Stimulated activated CD4-positive, alpha-beta T cell treated with anti-CD3 and anti-CD28 coated beads, Interleukin-12 subunit alpha, Interleukin-12 subunit beta, amount 100 ng/mL, for 48 hours (primary cell): ENCODE data around the gene COA4.
"Not testable (repeated sequence)": the region's sequence is repeated elsewhere in the genome, so short reads cannot be mapped to it uniquely, and the experiment has no call there.

Experiments used
- DNase-seq, 3 donors: peaks; one replicate each; pipeline ENCODE4 v3.0.0-alpha.2; 2020; ENCODE audit warnings: low read depth in 2 of 3, low spot score in 1 of 3

Gene COA4

DNA sequence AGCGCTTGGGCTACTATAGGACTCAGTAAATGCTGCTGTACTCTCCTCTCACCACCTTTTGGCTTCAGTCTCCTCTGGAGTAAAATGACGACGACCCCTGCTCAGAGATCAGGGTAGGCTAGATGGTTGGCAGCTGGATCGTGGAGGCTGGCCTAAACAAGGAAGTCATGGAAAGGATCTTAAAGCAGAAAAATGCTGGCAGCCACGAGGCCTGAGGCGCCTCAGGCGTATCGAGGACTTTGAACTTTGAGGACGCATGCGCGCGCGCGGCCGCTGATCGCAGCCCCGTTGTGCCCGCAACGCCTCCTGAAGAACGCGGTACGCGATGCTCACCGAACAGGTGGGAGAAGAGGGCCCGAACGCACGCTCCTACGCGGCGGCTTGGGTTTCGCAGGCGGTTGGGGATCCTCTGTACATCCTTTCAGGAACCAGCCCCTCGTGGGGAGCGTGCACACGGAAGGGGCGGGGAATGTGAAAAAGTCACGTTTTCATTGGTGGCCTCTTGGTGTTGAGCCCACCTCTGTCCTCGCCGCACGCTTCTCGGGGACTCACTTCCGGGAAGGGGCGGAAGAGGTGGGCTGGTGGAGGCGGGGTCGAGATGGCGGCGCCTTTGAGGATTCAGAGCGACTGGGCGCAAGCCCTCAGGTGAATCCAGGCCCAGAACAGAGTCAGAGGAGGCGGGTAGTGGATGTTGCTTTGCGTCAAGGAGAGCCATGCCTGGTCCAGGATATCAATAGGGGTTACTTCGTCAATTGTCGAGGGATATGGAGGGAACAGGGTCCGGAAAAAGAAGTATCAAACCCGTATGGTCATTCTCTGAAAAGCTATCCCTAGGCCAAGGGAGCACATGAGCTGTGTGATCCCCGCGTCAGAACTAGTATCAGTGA, at the start of gene COA4, which contains the start of gene PAAF1:
Gene COA4 (minus strand): TSS at position 423 of the 887 bp plus-strand sequence. CDS start 3,468 bp downstream, outside the sequence.
Gene PAAF1 (plus strand): TSS at position 576 of the 887 bp plus-strand sequence. CDS start 23 bp downstream, at position 599.
- DNase-seq, result peak; percentile 92 to 95 (median 93)

DNA sequence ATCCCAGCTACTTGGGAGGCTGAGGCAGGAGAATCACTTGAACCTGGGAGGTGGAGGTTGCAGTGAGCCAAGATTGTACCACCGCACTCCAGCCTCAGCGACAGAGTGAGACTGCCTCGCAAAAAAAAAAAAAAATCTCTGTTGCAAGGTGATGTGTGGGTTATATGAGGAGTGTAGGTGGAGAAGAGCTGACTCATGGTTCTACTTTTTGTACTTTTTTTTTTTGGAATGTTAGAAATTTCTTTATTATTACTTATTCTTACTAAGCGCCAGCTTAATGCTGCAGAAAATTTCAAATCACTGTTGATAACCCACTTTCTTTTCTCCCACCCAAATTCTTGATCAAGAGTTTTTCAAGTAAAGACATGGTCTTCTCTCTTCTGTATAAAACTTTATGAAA, 44.5 kb upstream of the COA4 start:
- no peak for DNase-seq

DNA sequence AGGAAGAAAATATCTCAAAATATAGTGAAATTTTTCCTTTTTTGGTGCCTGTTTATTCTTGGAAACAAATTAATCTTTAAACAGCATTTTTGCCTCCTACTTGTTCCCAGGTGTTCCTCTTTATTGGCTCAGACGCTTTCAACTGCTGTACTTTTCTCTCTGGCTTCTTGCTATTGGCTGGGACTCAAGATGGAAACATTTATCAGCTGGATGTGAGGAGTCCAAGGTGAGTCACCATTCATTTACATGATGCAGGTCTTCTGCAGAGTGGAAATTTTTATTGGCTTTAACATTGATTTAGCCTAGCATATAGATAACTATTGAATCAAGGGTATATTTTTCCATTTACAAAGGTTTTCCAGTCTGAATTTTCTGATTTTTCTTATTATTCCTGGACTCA, 39.8 kb upstream of the COA4 start:
- DNase-seq, result no peak

DNA sequence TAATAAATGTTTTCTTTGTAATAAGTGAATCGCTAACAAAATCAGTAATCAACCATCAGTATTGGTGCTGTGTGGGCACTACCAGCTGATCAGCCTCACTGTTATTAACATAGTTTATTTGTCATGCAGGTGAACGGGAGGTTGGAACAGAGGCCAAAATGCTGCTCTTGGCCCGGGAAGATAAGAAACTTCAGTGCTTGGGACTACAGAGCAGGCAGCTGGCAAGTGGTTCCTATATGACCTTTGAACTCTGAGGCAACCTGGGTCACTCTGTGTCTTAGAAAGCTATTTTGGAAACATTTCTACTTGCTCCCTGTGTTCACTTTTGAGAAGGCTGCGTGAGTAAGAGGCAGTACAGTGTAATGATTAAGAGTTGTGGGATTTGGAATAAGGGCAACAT, 37.6 kb upstream of the COA4 start:
- no peak for DNase-seq

DNA sequence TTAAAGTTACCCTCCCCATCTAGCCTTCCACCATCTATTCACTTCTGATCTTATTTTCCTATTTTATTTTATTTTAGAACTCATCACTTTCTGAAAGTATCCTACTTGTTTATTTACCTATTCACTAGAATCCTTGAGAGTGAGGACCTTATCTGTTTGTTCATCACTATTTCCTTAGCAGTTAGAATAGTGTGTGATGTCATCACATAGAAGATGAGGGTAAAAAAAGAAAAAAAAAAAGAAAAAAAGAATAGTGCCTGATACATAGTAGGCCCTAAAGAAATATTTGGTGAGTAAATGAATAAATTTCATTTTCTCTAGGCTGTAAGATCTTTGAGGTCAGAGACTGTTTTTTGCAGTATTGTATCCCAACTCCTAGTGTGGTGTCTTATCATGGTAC, 36.8 kb upstream of the COA4 start:
- no peak for DNase-seq

DNA sequence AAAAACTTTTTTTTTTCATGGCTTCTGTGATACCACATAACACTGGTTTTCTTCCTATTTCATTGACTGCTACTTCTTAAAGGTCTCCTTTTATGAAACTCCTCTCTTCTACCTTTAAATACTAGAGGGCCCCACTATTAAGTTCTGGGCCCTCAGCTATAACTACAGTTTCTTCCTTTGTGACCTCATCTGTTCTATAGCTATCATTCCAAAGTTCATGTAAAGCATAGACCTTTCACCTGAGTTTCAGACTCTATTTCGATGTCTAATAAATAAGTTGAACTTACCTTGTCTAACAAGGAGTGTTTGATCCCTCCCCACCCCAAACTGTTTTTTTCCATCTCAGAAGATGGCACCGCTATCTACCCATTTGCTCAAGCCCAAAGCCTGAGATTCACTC, 35.4 kb upstream of the COA4 start:
- no peak for DNase-seq

DNA sequence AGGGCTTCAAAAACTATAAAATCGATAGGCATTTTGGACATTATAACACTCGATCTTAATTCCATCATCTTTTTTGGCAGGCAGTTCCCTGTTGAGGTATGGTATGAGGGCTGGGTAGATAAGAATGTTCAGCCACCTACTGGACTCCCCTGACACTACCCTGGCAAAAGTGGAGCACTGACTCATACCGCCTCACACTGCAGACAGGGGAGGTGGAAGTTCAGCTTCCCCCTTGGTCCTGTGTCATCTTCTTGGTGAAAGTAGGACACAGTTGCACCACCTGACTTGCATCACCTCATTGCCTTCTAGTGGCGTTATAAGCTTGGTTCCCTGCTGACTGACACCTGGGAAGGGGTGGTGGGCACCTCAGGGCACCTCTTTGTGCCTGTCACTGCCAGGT, 30.5 kb upstream of the COA4 start:
- DNase-seq, result no peak

DNA sequence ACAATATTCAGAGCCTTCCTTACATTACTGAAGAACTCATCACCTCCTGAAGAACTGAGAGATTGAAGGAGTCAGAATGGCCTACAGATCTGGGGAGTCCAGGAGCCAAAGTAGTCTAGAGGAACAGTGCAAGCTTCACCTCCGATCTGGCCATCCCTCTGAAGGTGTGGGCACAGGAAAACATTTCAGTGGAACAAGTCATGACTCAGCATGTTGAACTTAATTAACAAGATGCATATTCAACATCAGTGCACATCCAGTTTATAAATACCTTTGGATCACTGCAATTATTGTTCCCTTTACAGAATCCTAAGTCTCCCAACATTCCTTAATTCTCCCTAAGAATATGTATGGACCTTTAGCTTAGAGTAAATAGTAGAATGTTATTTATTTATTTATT, 25.7 kb upstream of the COA4 start:
- DNase-seq, result no peak

DNA sequence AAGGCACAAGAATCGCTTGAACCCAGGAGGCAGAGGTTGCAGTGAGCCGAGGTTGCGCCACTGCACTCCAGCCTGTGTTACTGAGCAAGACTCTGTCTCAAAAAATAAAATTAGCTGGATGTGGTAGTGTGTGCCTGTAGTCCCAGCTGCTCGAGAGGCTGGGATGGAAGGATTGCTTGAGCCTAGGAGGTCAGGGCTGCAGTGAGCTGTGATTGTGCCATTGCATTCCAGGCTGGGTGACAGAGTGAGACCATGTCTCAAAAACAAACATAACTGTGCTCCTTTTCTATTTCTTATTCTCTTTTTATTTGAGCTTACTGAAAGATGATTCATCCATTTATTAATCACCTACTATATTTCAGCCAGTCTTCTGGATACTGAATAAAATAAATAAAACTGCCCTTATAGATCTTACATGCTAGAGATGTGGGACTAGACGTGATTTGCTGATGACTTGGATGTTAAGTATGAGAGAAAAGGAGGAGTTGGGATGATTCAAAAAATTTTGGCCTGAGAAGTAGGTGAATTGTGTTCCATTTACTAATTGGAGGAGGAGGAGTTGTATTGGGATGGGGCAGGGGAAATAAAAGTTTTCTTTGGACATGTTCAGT, 18.2 kb upstream of the COA4 start:
- DNase-seq, result no peak

DNA sequence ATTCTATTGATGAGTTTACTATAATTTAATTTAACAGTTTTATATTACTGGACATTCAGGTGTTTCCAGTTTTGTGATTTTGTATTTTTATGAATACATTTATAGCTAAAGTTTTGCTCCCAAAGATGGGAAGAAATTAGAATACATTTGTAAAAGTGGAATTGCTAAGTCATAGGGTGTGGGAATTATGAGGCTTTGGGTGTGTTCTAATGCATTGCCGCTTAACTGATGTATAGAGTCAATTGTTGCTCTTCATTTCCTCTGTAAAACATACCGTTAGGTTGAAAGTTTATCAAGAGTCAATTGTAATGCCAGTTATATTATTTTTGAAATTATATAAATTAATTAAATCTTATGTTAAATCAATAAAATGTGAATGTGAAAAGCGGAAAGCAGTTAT, 16.4 kb upstream of the COA4 start:
- no peak for DNase-seq

DNA sequence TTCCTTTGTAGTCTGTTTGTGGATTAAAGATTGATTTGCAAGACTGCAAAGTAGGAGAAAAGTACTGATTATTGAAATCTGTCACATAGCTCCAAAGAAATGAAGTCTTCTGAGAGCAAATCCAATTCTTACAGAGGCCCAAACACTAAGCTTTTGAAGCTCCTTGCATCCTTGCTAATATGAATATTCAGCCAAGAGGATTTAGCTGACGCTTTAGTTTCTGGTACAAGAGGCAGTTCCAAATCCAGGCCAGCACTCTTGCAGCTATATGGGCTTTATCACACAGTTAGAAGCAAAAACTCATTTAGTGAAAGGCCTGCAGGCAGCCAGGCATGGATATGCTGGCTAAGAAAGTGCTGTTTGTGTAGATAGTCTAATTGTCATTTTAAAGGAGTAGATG, 12.9 kb upstream of the COA4 start:
- no peak for DNase-seq

DNA sequence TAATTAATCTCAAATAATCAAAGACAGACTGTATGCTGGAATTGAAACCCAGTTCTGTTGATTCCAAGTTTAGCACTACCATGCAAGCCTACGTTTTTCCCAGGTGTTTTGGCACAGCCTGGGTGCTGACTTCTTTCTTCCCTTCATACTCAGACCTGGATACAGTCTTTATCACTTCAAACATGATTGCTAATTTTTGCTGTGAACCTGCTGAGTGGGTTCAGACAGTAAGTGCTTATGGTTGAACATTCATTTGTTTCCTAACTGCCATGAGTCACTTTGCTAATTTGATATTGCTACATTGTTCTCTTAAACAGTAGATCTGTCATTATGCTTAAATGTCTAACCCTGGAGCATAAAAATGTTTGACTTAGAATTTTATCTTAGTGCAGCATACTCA, 12.4 kb upstream of the COA4 start:
- DNase-seq, result no peak

DNA sequence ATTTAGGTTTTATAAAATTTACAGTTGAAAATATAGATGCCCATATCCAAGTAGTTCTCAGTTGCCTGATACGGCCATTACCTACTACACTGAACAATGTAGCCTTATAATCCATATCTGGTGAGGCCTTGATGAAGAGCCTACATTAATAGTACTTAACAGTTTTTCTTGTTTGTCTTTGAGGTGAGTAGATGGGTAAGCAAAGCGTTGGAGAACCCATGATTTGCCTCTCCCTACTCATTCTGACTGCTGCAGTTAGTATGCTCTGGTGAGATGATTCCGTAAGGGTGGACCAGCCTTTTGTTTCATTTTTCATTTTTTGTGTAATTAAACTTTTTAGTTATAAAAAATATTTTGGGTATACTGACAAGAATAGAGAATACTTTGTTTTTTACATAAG, 11.6 kb upstream of the COA4 start:
- no peak for DNase-seq

DNA sequence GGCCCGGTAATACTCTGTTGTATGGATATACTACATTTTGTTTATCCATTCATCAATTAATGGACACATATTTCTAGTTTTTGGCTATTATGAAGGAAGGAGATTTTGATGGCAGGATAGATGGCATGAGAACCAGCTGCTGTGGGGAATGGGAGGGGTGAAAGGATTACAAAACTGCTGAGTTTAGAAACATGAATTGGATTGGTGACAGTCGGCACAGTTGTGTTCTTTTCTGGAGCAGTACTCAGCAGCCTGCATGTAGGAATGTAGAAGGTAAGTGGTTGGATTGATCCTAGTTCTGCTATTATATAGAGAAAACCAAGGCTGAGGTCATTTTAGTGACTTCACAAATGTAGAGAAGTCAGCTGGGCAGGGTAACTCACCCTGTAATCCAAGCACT, 7.2 kb upstream of the COA4 start:
- no peak for DNase-seq

DNA sequence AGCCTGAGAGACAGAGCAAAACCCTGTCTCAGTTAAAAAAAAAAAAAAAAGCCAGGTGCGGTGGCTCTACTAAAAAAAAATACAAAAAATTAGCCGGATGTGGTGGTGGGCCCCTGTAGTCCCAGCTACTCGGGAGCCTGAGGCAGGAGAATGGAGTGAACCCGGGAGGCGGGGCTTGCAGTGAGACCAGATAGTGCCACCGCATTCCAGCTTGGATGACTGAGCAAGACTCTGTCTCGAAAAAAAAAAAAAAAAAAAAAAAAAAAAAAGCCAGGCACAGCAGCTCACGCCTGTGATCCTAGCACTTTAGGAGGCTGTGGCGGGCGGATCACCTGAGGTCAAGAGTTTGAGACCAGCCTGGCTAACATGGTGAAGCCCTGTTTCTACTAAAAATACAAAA, 3.8 kb upstream of the COA4 start:
- not testable (repeated sequence) for DNase-seq

DNA sequence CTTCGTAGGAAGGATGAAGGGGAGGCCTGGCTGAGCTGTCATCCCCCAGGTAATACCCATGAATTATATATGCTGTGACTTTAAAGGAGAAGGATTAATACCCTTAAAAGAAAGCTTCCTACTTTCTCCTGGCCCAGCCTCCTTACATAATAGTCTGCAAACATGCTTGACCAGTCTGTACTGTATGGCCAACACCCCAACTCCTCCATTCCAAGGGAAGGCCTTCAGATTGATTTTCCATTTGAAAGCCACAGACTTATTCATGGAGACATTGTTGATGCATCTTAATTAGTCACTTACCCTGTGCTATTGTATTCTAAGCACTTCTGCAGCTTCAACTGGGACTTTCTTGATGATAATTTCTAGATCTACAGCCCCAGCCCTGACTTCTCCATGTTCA, 2.1 kb upstream of the COA4 start:
- no peak for DNase-seq

DNA sequence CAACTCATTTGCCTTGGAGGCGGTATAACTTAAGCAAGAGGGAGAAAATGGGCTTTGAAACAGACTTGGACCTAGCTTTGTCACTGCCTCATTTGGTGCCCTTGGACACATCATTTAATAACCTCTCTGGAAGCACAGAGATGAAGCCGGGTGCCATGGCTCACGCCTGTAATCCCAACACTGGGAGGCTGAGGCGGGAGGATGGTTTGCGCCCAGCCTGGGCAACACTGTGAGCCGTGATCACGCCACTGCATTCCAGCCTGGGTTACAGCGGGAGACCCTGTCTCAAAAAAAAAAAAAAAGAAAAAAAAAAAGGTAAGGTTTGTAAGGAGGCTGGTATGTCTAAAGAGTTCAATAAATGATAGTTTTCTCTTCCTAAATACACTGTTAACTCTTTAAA, 806 bp downstream of the COA4 start:
- DNase-seq, result peak in 1 of 3 donors; percentile 12

DNA sequence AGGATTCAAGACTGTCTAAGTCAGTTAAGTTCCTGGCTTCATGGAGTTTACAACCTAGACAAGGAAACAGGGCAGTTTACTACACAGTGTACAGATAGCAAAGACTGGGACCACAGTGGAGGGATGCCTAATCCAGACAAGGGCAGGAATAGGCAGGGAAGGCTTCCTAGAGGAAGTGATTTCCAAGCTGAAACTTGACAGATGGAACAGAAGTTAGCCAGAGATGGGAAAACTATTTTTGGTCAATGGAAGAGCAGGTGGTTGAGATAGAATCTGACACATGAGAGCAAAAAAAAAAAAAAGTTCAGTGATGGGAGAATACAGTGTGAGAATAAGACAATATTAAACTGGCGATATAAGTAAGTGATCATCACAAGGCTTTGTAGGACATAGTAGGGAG, 1.3 kb downstream of the COA4 start:
- no peak for DNase-seq

DNA sequence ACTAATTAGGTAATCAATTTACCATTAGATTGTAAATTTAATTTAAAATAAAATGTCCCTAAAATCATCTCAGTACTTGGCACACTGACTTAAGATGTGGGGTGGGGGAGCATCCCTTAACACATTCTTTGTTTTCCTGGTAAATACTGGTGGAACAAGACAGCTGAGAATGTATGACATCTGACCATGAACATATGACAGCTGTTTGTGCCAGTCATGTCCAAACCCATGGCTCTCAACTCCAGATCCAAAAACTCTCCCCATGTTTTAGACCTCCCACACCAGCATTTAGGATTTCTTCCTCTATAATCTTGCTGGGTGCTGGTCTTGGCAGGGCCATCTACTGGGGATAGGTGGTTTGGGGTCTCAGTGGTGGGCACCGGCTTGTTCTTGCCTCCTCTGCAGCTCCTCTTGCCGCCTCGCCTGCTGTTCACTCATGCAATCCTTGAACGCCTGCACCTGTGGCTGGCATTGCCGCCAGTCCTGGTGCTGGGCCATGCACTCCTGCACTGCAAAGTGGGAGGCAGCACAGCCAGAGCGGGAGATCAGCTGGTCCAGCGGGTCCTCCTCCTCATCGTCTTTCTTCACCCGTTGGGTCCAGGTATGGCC, 3.8 kb downstream of the COA4 start:
- DNase-seq, result no peak

DNA sequence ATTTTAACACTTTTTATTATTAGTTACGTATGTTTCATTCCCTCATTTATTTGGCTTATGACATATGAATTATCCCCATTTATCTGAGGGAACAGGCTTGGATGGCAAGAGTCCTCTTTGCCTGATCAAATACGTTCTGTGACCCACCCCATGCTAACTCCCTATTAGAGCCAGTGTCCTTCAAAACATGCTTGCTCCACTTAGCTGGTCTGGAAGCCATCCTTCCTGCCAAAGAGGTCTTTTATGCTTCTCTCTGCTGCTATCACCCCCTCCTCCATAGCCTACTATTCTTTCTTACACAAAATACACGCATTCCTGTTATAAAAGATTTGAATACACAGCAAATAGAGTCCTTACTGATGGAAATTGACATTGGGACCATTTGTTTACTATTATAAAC, 6.4 kb downstream of the COA4 start:
- no peak for DNase-seq

DNA sequence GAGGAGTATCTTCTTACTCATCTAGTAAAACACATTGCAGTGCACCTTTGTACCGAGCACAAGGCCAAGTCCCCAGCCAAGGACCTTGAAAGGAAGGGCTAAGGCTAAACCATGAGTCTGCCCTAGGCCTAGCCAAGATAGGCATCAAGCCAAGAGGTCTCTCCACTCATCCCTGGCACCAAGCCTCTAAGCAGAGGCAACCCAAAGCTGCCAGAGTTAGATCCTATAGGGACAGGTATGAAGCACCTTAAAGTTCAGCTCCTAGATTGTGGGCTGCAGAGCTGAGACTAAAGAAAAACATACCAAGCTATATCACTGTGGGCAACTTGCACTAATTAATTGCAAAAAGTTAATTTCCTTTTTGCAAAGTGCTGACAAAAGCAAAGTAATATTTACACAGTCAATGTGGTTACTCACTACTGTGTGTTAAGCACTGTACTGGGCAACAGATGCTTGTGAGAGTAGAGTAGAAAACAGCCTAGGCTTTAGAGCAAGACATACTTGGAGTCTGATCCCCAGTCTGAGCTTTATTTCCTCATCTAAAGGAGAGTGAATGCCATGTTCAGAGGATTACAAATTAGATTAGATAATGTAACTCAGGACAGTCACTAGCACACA, 7.2 kb downstream of the COA4 start:
- no peak for DNase-seq

DNA sequence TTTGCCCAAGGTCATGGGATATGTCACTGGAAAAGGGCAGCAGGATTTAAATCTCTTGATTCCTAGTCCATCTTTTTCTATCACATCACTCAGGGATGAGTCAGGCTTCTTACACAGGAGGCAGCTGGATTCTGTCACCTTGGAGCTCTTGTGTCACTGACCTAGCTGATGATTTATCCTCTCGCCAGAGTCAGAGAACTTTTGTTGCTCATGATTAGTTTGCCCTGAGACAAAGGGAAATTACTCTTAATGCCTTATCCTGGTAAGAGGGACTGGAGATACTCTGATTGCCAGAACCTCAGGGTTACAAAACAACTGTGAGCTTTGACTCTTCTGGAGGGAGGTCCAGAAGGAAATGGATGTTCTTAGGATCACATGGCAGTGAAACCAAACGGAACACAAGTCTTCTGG, 10.1 kb downstream of the COA4 start:
- DNase-seq, result no peak
